ENCODE measurements around the gene HLA-DMA. TPM values are rescaled to one million over a fixed set of nuclear protein-coding genes. Genes with fewer than 3 reads are reported as not detected.
A peak's percentile ranks its signal among the peaks of the same experiment; 100 is the strongest.

HLA-DMA gene
- total RNA-seq, 1 donor: 9.0 TPM

- H3K79me2 ChIP-seq (ENCODE audit: insufficient read depth, low read length): no peaks in the 10 kb centered on the region
- no peak for TF ChIP-seq CTCF (IDR thresholded peaks at IDR 0.05; ENCODE audit: extremely low read depth, low read depth, low read length)
- H3K4me3 ChIP-seq (ENCODE audit: insufficient read depth, low read length): no peak overlapping the region
- H3K4me1 ChIP-seq (ENCODE audit: insufficient read depth, low read length): no peaks in the 10 kb centered on the region
- no peak for DNase-seq (ENCODE audit: insufficient read length, low spot score, missing footprints)
- no peaks in the 10 kb centered on the region for H4K20me1 ChIP-seq (ENCODE audit: insufficient read depth, low read length)
- H3K4me2 ChIP-seq (ENCODE audit: insufficient read depth, low read length): no peak overlapping the region
- H2AFZ ChIP-seq (ENCODE audit: low read length): no peak overlapping the region
- no peaks in the 10 kb centered on the region for H3K36me3 ChIP-seq (ENCODE audit: insufficient read depth, low read length)
- no peaks in the 10 kb centered on the region for H3K9me3 ChIP-seq (ENCODE audit: low read depth, low read length)
- H3K27ac ChIP-seq (ENCODE audit: low read depth, low read length): no peak overlapping the region
- peaks cover 29% of the 10 kb centered on the region for H3K27me3 ChIP-seq (ENCODE audit: insufficient read depth, low read length)
These were observed 40.6 kb upstream of the HLA-DMA start for GRCh38 chr6:32993363-32993973.

GRCh38 chr6:32991972-32992371, 39.1 kb upstream of the HLA-DMA start:
- Histone ChIP-seq H2AFZ (ENCODE audit: low read length) (no peak overlapping the region), H3K9me3 (ENCODE audit: low read depth, low read length) (no peaks in the 10 kb centered on the region), H4K20me1 (ENCODE audit: insufficient read depth, low read length) (no peaks in the 10 kb centered on the region), H3K4me3 (ENCODE audit: insufficient read depth, low read length) (no peak overlapping the region), H3K4me2 (ENCODE audit: insufficient read depth, low read length) (no peak overlapping the region), H3K27me3 (ENCODE audit: insufficient read depth, low read length) (peaks cover 26% of the 10 kb centered on the region), H3K27ac (ENCODE audit: low read depth, low read length) (no peak overlapping the region), H3K36me3 (ENCODE audit: insufficient read depth, low read length) (no peaks in the 10 kb centered on the region), H3K79me2 (ENCODE audit: insufficient read depth, low read length) (no peaks in the 10 kb centered on the region), H3K4me1 (ENCODE audit: insufficient read depth, low read length) (no peaks in the 10 kb centered on the region)
- no peak for DNase-seq (ENCODE audit: insufficient read length, low spot score, missing footprints)
- TF ChIP-seq CTCF (IDR thresholded peaks at IDR 0.05; ENCODE audit: extremely low read depth, low read depth, low read length): no peak

- no peak overlapping the region for H2AFZ ChIP-seq (ENCODE audit: low read length)
- no peak overlapping the region for H3K27ac ChIP-seq (ENCODE audit: low read depth, low read length)
- H3K27me3 ChIP-seq (ENCODE audit: insufficient read depth, low read length): peaks cover 26% of the 10 kb centered on the region
- H4K20me1 ChIP-seq (ENCODE audit: insufficient read depth, low read length): no peaks in the 10 kb centered on the region
- H3K36me3 ChIP-seq (ENCODE audit: insufficient read depth, low read length): no peaks in the 10 kb centered on the region
- no peaks in the 10 kb centered on the region for H3K9me3 ChIP-seq (ENCODE audit: low read depth, low read length)
- TF ChIP-seq CTCF (IDR thresholded peaks at IDR 0.05; ENCODE audit: extremely low read depth, low read depth, low read length): no peak
- H3K4me3 ChIP-seq (ENCODE audit: insufficient read depth, low read length): no peak overlapping the region
- no peaks in the 10 kb centered on the region for H3K79me2 ChIP-seq (ENCODE audit: insufficient read depth, low read length)
- no peak overlapping the region for H3K4me2 ChIP-seq (ENCODE audit: insufficient read depth, low read length)
- no peaks in the 10 kb centered on the region for H3K4me1 ChIP-seq (ENCODE audit: insufficient read depth, low read length)
- no peak for DNase-seq (ENCODE audit: insufficient read length, low spot score, missing footprints)
These were observed 36.5 kb upstream of the HLA-DMA start for GRCh38 chr6:32989368-32989767.

- DNase-seq (ENCODE audit: insufficient read length, low spot score, missing footprints): no peak
- H3K4me3 ChIP-seq (ENCODE audit: insufficient read depth, low read length): no peak overlapping the region
- H3K9me3 ChIP-seq (ENCODE audit: low read depth, low read length): no peaks in the 10 kb centered on the region
- peaks cover 1% of the 10 kb centered on the region for H3K27me3 ChIP-seq (ENCODE audit: insufficient read depth, low read length)
- H4K20me1 ChIP-seq (ENCODE audit: insufficient read depth, low read length): peaks cover 24% of the 10 kb centered on the region
- peaks cover 35% of the 10 kb centered on the region for H3K36me3 ChIP-seq (ENCODE audit: insufficient read depth, low read length)
- no peak overlapping the region for H3K4me2 ChIP-seq (ENCODE audit: insufficient read depth, low read length)
- H3K4me1 ChIP-seq (ENCODE audit: insufficient read depth, low read length): no peaks in the 10 kb centered on the region
- peaks cover 8% of the 10 kb centered on the region for H3K79me2 ChIP-seq (ENCODE audit: insufficient read depth, low read length)
- H3K27ac ChIP-seq (ENCODE audit: low read depth, low read length): no peak overlapping the region
- TF ChIP-seq CTCF (IDR thresholded peaks at IDR 0.05; ENCODE audit: extremely low read depth, low read depth, low read length): peak; percentile 86
- no peak overlapping the region for H2AFZ ChIP-seq (ENCODE audit: low read length)
These were observed 31.9 kb upstream of the HLA-DMA start for GRCh38 chr6:32984622-32985389.

Measured in osteoblast (primary cell).